ENCODE results near the gene APEH.

The APEH gene

DNA sequence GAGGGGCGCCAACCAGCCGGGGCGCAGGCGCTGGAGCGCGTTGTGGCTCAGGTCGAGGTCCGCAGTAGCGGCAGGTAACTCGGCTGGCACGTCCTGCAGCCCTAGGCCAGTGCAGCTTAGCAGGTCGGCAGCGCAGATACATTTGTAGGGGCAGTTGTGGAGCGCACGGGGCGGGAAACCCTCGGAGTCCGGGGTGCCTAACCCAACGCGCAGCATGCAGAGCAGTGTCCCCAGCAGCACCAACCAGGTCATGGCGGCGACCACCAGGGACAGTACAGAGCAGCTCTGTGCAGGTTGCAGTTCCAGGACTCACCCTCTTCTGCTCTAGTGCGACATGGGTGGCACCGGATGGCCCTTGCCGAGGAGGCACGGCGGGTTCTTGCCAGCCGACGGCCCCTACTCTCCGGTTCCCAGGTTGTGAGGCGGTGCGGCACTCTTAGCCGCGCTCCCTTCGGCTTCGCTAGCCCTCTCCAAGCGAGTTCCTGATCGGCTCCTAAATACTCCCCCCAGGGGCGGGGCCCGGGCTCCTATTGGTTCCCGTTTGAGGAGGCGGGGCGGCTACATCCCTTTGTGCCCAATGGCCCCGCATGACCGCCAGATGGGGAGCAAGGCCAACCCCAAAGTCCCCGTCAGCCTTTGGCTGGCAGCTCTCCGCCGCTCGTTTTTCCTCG, 45.2 kb downstream of the APEH start, which contains the start of gene AMIGO3:
Gene AMIGO3, minus strand, starts transcription at position 471 of the 671 bp plus-strand sequence. Its CDS starts 219 bp downstream, at position 252.
- H3K27ac ChIP-seq, result peak within 1 kb of the TSS; percentile 42
- no peak for TF ChIP-seq ZFX (IDR thresholded peaks at IDR 0.05)
- TF ChIP-seq, protein P1, sequence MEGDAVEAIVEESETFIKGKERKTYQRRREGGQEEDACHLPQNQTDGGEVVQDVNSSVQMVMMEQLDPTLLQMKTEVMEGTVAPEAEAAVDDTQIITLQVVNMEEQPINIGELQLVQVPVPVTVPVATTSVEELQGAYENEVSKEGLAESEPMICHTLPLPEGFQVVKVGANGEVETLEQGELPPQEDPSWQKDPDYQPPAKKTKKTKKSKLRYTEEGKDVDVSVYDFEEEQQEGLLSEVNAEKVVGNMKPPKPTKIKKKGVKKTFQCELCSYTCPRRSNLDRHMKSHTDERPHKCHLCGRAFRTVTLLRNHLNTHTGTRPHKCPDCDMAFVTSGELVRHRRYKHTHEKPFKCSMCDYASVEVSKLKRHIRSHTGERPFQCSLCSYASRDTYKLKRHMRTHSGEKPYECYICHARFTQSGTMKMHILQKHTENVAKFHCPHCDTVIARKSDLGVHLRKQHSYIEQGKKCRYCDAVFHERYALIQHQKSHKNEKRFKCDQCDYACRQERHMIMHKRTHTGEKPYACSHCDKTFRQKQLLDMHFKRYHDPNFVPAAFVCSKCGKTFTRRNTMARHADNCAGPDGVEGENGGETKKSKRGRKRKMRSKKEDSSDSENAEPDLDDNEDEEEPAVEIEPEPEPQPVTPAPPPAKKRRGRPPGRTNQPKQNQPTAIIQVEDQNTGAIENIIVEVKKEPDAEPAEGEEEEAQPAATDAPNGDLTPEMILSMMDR (conservative IDR thresholded peaks at IDR 0.05), result no peak; the same call in 1 of the 2 replicates

DNA sequence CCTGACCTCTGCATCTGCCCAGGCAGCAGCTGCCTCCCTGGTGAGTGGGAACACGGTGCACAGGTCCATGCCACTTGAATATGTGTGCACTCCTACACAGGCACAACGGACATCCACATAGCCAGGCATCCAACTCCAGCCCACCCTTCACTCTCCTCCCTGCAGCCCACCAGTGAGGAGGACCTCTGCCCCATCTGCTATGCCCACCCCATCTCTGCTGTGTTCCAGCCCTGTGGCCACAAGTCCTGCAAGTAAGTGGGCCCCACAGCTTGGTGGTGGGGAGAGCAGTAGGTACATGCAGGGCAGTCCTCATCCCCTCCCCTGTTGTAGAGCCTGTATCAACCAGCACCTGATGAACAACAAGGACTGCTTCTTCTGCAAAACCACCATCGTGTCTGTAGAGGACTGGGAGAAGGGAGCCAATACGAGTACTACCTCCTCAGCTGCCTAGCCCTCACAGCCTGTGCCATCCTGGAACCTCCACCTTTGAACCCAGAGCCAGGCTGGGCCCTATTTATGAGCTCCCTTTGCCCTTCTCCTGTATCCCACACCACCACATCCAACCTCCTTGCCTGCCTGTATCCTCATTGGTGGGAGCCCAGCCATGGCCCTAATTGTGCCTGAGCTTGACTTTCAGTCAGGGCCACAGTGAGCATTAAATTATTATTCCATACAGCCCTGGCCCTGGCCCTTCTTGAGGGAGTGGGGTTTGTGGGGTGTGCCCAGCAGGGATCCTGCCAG, 46.9 kb downstream of the APEH start:
- TF ChIP-seq ZFX (IDR thresholded peaks at IDR 0.05), result no peak
- TF ChIP-seq, protein P1 (conservative IDR thresholded peaks at IDR 0.05), result no peak
- H3K27ac ChIP-seq, result no peak overlapping the region; the same call in 1 of the 2 replicates

DNA sequence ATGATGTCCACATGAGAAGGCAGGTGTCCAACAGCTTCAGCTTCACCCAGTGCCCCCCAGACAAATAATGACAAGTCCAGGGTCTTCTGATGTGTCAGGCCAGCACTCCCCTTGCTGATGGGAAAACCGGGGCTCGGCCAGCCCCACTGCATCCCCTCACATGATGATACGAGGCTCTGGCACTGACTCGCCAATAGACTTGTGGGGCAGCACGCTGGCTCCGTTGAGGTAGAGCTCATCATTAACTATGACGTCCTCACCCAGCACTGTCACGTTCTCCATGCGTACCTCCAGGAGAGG, 47.4 kb downstream of the APEH start:
- H3K27ac ChIP-seq, result no peak overlapping the region
- no peak for TF ChIP-seq ZFX (IDR thresholded peaks at IDR 0.05)
- TF ChIP-seq, protein P1 (conservative IDR thresholded peaks at IDR 0.05), result no peak

DNA sequence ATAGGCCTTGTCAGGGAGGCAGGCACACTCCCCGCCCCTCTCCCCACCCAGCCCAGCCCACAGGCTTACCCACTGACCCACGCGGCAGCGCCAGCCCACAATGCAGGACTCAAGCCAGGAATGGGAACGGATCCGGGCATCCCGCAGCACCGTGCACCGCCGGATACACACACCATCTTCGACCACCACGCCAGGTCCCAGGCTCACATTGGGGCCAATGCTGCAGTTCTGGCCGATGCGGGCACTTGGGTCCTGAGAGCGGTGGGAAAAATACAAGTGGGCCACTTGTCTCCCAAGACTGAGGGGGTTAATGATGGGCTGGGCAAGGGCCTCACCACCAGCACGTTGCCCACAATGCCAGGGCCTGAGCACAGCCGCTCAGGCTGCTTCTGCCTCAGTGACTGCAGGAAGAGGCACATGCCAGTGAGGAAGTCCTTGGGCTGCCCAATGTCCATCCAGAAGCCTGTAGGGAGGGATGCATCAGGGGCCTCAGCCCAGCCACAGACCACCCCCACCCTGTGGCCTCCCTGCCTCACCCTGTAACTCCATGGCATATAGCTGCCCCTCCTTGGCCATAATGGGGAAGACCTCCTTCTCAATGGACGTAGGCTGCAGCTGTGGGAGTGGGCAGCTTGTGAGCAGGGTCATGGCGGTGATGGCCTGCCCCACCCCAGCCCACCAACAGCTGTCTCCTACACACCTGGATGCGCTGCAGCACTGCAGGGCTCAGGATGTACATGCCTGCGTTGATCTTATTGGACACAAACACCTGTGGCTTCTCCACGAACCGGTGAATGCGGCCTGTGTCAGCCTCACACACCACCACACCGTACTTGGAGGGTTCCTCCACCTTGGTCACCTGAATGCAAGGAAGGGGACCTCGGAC, 48.0 kb downstream of the APEH start:
- TF ChIP-seq, protein P1 (conservative IDR thresholded peaks at IDR 0.05), result no peak
- TF ChIP-seq ZFX (IDR thresholded peaks at IDR 0.05), result no peak
- H3K27ac ChIP-seq, result peak overlapping the region; percentile 94

DNA sequence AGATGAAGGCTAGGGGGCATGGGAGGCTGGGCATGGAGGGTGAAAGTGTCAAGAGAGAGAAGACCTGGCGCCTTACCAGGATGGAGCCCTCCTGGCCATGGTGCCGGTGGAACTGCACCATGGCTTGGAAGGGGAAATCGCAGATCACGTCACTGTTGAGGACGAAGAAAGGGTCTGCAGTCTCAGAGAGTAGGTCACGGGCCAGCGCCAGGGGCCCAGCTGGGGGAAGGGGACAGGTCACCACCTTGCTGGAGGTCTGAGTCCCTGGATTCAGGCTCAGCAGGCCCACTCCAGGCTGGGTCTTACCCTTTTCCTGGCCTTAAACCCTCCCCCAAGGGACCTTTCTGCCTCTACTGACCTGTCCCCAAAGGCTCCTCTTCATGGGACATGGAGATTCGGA, 48.7 kb downstream of the APEH start:
- peak overlapping the region; percentile 94 for H3K27ac ChIP-seq
- TF ChIP-seq, protein P1 (conservative IDR thresholded peaks at IDR 0.05), result no peak
- no peak for TF ChIP-seq ZFX (IDR thresholded peaks at IDR 0.05)

DNA sequence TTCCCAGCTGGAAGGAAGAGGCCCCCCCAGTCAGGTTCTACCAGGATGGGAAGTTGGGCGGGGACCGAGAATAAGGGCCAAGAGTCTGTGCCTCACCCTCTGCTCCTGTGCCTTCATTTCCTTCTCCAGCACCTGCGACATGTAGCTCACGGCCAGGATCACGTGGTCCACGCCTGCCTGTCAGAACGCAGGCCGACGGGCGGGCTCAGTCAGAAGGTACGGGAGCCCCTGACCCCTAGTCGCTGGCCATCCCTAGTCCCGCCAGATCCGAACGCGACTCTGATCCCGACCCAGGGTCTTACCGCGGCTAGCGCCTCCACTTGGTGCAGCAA, 49.1 kb downstream of the APEH start:
- no peak for TF ChIP-seq ZFX (IDR thresholded peaks at IDR 0.05)
- TF ChIP-seq, protein P1 (conservative IDR thresholded peaks at IDR 0.05), result no peak
- peak overlapping the region; percentile 94 for H3K27ac ChIP-seq

All from C4-2B (cell line).